ENCODE data around the gene GALE. TPM values are rescaled to one million over a fixed set of nuclear protein-coding genes. Genes with fewer than 3 reads are reported as not detected.
"Not testable (repeated sequence)": the region's sequence is repeated elsewhere in the genome, so short reads cannot be mapped to it uniquely, and the experiment has no call there.

Gene GALE
- total RNA-seq = 68.1 TPM
- polyA plus RNA-seq (ENCODE audit: insufficient read depth, low read depth, low replicate concordance) = 73.7 TPM
- long read RNA-seq, donor 1, partial matches to known transcripts = 0 of 3 reads
- long read RNA-seq, donor 1, other reads (novel, unspliced or antisense) = 0 of 3 reads
- long read RNA-seq, donor 2, transcript GALE-216 (12 exons, 1,566 nt) = major isoform, 7 of 21 reads
- long read RNA-seq, donor 2, partial matches to known transcripts = 11 of 21 reads
- long read RNA-seq, donor 2, other reads (novel, unspliced or antisense) = 0 of 21 reads
- long read RNA-seq, donor 3, transcript GALE-216 (12 exons, 1,566 nt) = major isoform, 6 of 15 reads
- long read RNA-seq, donor 3, partial matches to known transcripts = 7 of 15 reads
- long read RNA-seq, donor 3, other reads (novel, unspliced or antisense) = 0 of 15 reads
- long read RNA-seq, donor 4, transcript GALE-216 (12 exons, 1,566 nt) = major isoform, 6 of 7 reads
- long read RNA-seq, donor 4, partial matches to known transcripts = 0 of 7 reads
- long read RNA-seq, donor 4, other reads (novel, unspliced or antisense) = 0 of 7 reads
- long read RNA-seq, donor 5, partial matches to known transcripts = 0 of 1 reads
- long read RNA-seq, donor 5, other reads (novel, unspliced or antisense) = 0 of 1 reads
- long read RNA-seq, donor 6, partial matches to known transcripts = 5 of 5 reads
- long read RNA-seq, donor 6, other reads (novel, unspliced or antisense) = 0 of 5 reads
- long read RNA-seq, donor 7, transcript GALE-216 (12 exons, 1,566 nt) = major isoform, 44 of 85 reads
- long read RNA-seq, donor 7, partial matches to known transcripts = 10 of 85 reads
- long read RNA-seq, donor 7, other reads (novel, unspliced or antisense) = 26 of 85 reads
- long read RNA-seq, donor 8, partial matches to known transcripts = 8 of 11 reads
- long read RNA-seq, donor 8, other reads (novel, unspliced or antisense) = 0 of 11 reads
- long read RNA-seq, donor 9, partial matches to known transcripts = 0 of 4 reads
- long read RNA-seq, donor 9, other reads (novel, unspliced or antisense) = 0 of 4 reads
- long read RNA-seq, donor 10, transcript GALE-216 (12 exons, 1,566 nt) = major isoform, 8 of 20 reads
- long read RNA-seq, donor 10, partial matches to known transcripts = 9 of 20 reads
- long read RNA-seq, donor 10, other reads (novel, unspliced or antisense) = 0 of 20 reads

DNA sequence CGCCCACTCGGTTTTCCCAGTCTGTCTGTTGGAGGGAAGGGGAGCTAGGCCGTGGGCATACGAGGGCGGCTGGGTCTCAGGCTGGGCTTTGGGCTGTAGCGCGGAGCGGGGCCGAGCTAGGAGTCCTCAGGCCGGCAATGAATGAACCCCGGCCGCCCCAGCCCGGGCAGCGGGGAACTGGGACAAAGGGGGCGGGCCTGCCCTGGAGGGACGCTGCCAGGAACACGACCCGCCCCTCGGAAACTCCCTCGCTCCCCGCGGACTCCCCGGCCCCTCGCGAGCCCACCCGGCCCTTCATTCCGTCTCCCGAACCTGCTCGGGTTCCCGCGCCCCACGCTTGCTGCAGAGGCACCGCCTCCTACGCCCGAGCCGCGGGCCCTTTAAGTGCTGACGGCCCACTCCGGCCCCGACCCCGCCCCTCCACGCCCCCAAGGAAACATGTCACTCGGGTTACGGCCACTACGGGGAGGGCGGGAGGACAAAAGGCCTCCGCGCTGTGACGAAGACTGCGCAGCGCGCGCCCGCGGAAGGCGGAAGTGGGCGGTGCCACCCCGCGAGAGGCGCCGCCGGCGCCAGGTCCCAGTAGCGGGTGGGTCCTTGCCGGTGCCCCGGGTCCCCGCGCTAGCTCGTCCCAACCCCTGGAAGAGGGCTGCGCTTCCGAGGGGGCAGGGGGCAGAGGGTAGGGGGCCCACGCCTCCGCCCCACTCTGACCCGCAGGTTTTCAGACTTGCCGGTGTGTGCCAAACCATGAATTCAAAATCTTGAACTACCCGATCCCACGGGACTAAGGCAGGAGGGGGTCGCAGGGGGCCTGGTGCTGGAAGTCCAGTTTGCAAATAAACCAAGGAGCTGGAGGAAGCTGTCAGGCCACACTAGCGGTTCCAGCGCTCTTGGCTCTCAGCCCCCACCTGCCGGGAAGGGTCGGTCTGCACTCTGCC, at the start of gene GALE:
TSS of gene GALE (minus strand) at position 355 of the 938 bp plus-strand sequence. CDS start 1,747 bp downstream, outside the sequence.
- H3K27ac ChIP-seq (ENCODE audit: low read depth in 2 of 2, low read length in 2 of 2) = peak within 1 kb of the TSS; percentile 95 to 96
- no peak for FAIRE-seq
- intact Hi-C loops (cut with DNase I) = no loop called here

GRCh38 chr1:23848673-23849616, 48.4 kb upstream of the GALE start:
- TF ChIP-seq, protein P1, sequence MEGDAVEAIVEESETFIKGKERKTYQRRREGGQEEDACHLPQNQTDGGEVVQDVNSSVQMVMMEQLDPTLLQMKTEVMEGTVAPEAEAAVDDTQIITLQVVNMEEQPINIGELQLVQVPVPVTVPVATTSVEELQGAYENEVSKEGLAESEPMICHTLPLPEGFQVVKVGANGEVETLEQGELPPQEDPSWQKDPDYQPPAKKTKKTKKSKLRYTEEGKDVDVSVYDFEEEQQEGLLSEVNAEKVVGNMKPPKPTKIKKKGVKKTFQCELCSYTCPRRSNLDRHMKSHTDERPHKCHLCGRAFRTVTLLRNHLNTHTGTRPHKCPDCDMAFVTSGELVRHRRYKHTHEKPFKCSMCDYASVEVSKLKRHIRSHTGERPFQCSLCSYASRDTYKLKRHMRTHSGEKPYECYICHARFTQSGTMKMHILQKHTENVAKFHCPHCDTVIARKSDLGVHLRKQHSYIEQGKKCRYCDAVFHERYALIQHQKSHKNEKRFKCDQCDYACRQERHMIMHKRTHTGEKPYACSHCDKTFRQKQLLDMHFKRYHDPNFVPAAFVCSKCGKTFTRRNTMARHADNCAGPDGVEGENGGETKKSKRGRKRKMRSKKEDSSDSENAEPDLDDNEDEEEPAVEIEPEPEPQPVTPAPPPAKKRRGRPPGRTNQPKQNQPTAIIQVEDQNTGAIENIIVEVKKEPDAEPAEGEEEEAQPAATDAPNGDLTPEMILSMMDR (IDR thresholded peaks at IDR 0.05; ENCODE audit: borderline replicate concordance, extremely low read depth, insufficient read depth) = no peak
- Histone ChIP-seq H3K36me3 (ENCODE audit: control insufficient read depth in 2 of 3, insufficient read depth in 3 of 3, low read length in 3 of 3) (peaks cover 5 to 25% (median 12%) of the 10 kb centered on the region in 3 donors), H3K9ac (ENCODE audit: low read length in 3 of 3) (no peak overlapping the region)

More for the DNA sequence above, at the start of gene GALE:
- Histone ChIP-seq H3K36me3 (ENCODE audit: control insufficient read depth in 2 of 3, insufficient read depth in 3 of 3, low read length in 3 of 3) (peaks cover 0 to 14% (median 3%) of the 10 kb centered on the region in 3 donors), H3K9ac (ENCODE audit: low read length in 3 of 3) (peak within 1 kb of the TSS; percentile 41 to 87 (median 84)), H3K4me3 (ENCODE audit: low read length in 3 of 3) (peak within 1 kb of the TSS; percentile 72 to 87 (median 76)), H3K27me3 (ENCODE audit: control insufficient read depth, insufficient read depth, low read length) (no peaks in the 10 kb centered on the region), H3K4me1 (ENCODE audit: control insufficient read depth in 2 of 3, insufficient read depth in 2 of 3, low read depth in 1 of 3, low read length in 3 of 3) (peaks cover 0 to 25% (median 14%) of the 10 kb centered on the region in 3 donors), H3K9me3 (ENCODE audit: control insufficient read depth in 2 of 3, insufficient read depth in 1 of 3, low read length in 3 of 3) (no peaks in the 10 kb centered on the region)
- peak; percentile 96 to 99 (median 98) for DNase-seq
- TF ChIP-seq, protein P1 (IDR thresholded peaks at IDR 0.05; ENCODE audit: borderline replicate concordance, extremely low read depth, insufficient read depth) = no peak

GRCh38 chr1:23847482-23848095, 47.0 kb upstream of the GALE start:
- H3K27me3 ChIP-seq (ENCODE audit: control insufficient read depth, insufficient read depth, low read length); intact Hi-C loops (cut with DNase I); DNase-seq; H3K9ac ChIP-seq (ENCODE audit: low read length in 3 of 3); FAIRE-seq; H3K4me1 ChIP-seq (ENCODE audit: control insufficient read depth in 2 of 3, insufficient read depth in 2 of 3, low read depth in 1 of 3, low read length in 3 of 3); H3K4me3 ChIP-seq (ENCODE audit: low read length in 3 of 3); H3K9me3 ChIP-seq (ENCODE audit: control insufficient read depth in 2 of 3, insufficient read depth in 1 of 3, low read length in 3 of 3); H3K27ac ChIP-seq (ENCODE audit: low read depth in 2 of 2, low read length in 2 of 2): not testable (repeated sequence)
- peaks cover 5 to 25% (median 12%) of the 10 kb centered on the region in 3 donors for H3K36me3 ChIP-seq (ENCODE audit: control insufficient read depth in 2 of 3, insufficient read depth in 3 of 3, low read length in 3 of 3)

More at GRCh38 chr1:23848673-23849616, 48.4 kb upstream of the GALE start:
- H3K4me3 ChIP-seq (ENCODE audit: low read length in 3 of 3) = no peak overlapping the region
- H3K27ac ChIP-seq (ENCODE audit: low read depth in 2 of 2, low read length in 2 of 2) = peak overlapping the region in 1 of 2 donors; percentile 18
- no peaks in the 10 kb centered on the region for H3K4me1 ChIP-seq (ENCODE audit: control insufficient read depth in 2 of 3, insufficient read depth in 2 of 3, low read depth in 1 of 3, low read length in 3 of 3)
- intact Hi-C loops (cut with DNase I) = no loop called here
- no peak for FAIRE-seq
- no peaks in the 10 kb centered on the region for H3K27me3 ChIP-seq (ENCODE audit: control insufficient read depth, insufficient read depth, low read length)
- DNase-seq = no peak
- H3K9me3 ChIP-seq (ENCODE audit: control insufficient read depth in 2 of 3, insufficient read depth in 1 of 3, low read length in 3 of 3) = no peaks in the 10 kb centered on the region

Measured in kidney (tissue), 22 donors.